IMR-90 (cell line): ENCODE results near the gene COL20A1. TPM values are rescaled to one million over a fixed set of nuclear protein-coding genes. Genes with fewer than 3 reads are reported as not detected.

ENCODE experiments used
- ATAC-seq: fragments of 200-7000 bp; cut with Tn5 transposase; 2 replicates; pipeline ENCODE4 v1.9.1; 2020; ENCODE audit warnings: low read depth, mild to moderate bottlenecking, moderate library complexity
- BruUV-seq: library from RNA; stranded (reverse); fragments of 400-500 nt; replicated peaks from 2 replicates; lab custom pipeline; 2021; lab: Mats Ljungman, UMichigan
- CTCF ChIA-PET: fragments of 300-600 bp; formaldehyde crosslinking; extraction: SDS; loops from one replicate; lab custom pipeline; 2021; ENCODE audit warnings: antibody characterized with exemption; lab: Yijun Ruan, JAX
- POLR2A ChIA-PET: fragments of 300-600 bp; sonication (Branson Sonifier 250); formaldehyde crosslinking; loops from one replicate; lab custom pipeline; 2022; ENCODE audit warnings: antibody characterized with exemption; ENCODE audit not compliant: unreplicated experiment; lab: Charles Lee
- DNase-seq: peaks from one replicate; pipeline ENCODE4 v3.0.0; 2013
- H2AFZ ChIP-seq: replicated peaks from 2 replicates; pipeline ENCODE3; 2013; ENCODE audit warnings: low read length, mild to moderate bottlenecking; ENCODE audit not compliant: poor library complexity
- H2AK5ac ChIP-seq: 2 replicates; pipeline ENCODE4 v1.6.1; 2013; ENCODE audit warnings: low read depth, low read length, inconsistent platforms
- H2AK9ac ChIP-seq: replicated peaks from 2 replicates; pipeline ENCODE3; 2013; ENCODE audit warnings: mild to moderate bottlenecking, low read depth, low read length, moderate library complexity; ENCODE audit not compliant: poor library complexity
- H2BK120ac ChIP-seq: 2 replicates; pipeline ENCODE4 v1.6.1; 2013; ENCODE audit warnings: low read depth, low read length, inconsistent platforms
- H2BK15ac ChIP-seq: 3 replicates; pipeline ENCODE4 v1.6.1; 2013; ENCODE audit warnings: low read depth, low read length, inconsistent platforms
- H2BK20ac ChIP-seq: 2 replicates; pipeline ENCODE4 v1.6.1; 2013; ENCODE audit warnings: low read depth, mild to moderate bottlenecking, inconsistent platforms, low read length, moderate library complexity
- H2BK5ac ChIP-seq: 2 replicates; pipeline ENCODE4 v1.6.1; 2013; ENCODE audit warnings: mild to moderate bottlenecking, low read depth, low read length, inconsistent platforms; ENCODE audit not compliant: poor library complexity, severe bottlenecking
- H3K14ac ChIP-seq: replicated peaks from 2 replicates; pipeline ENCODE4 v1.6.1; 2013; ENCODE audit warnings: low read depth, low read length, inconsistent platforms
- H3K18ac ChIP-seq: 2 replicates; pipeline ENCODE4 v1.6.1; 2013; ENCODE audit warnings: low read depth, low read length, control low read depth
- H3K23ac ChIP-seq: 2 replicates; pipeline ENCODE4 v1.6.1; 2013; ENCODE audit warnings: low read depth, low read length, inconsistent platforms
- H3K27ac ChIP-seq: 2 replicates; pipeline ENCODE4 v1.5.1; 2013; ENCODE audit warnings: mild to moderate bottlenecking, control low read depth, low read length; ENCODE audit not compliant: insufficient read depth
- H3K27me3 ChIP-seq: 2 replicates; pipeline ENCODE4 v1.6.1; 2013; ENCODE audit warnings: low read length; ENCODE audit not compliant: control insufficient read depth, insufficient read depth
- H3K36me3 ChIP-seq: 2 replicates; pipeline ENCODE4 v1.6.1; 2013; ENCODE audit warnings: low read length, mixed read lengths; ENCODE audit not compliant: control insufficient read depth, insufficient read depth
- H3K4ac ChIP-seq: 2 replicates; pipeline ENCODE4 v1.6.1; 2013; ENCODE audit warnings: low read depth, low read length, inconsistent platforms
- H3K4me1 ChIP-seq: 2 replicates; pipeline ENCODE4 v1.6.1; 2013; ENCODE audit warnings: low read length, mixed read lengths; ENCODE audit not compliant: control insufficient read depth, insufficient read depth
- H3K4me2 ChIP-seq: 2 replicates; pipeline ENCODE4 v1.6.1; 2013; ENCODE audit warnings: low read depth, mild to moderate bottlenecking, control low read depth, low read length, moderate library complexity
- H3K4me3 ChIP-seq: 2 replicates; pipeline ENCODE4 v1.5.1; 2013; ENCODE audit warnings: low read depth, mild to moderate bottlenecking, control low read depth, low read length, moderate library complexity; ENCODE audit not compliant: insufficient read depth
- H3K56ac ChIP-seq: 2 replicates; pipeline ENCODE4 v1.6.1; 2013; ENCODE audit warnings: low read length, inconsistent platforms; ENCODE audit not compliant: insufficient read depth; ENCODE audit errors: extremely low read depth
- H3K79me1 ChIP-seq, 2 experiments: 2 replicates each; pipeline ENCODE4 v1.6.1; 2013; ENCODE audit warnings: low read length in 2 of 2, inconsistent platforms in 1 of 2, low read depth in 1 of 2
- H3K9ac ChIP-seq: 2 replicates; pipeline ENCODE4 v1.6.1; 2013; ENCODE audit warnings: low read depth, low read length, control low read depth
- H3K9me1 ChIP-seq: 2 replicates; pipeline ENCODE4 v1.6.1; 2013; ENCODE audit warnings: low read length, inconsistent platforms; ENCODE audit not compliant: insufficient read depth
- H3K9me3 ChIP-seq: 2 replicates; pipeline ENCODE4 v1.6.1; 2013; ENCODE audit warnings: low read length; ENCODE audit not compliant: control insufficient read depth, insufficient read depth
- H4K20me1 ChIP-seq: 2 replicates; pipeline ENCODE4 v1.6.1; 2013; ENCODE audit warnings: low read length, inconsistent platforms; ENCODE audit not compliant: insufficient read depth
- H4K5ac ChIP-seq: 2 replicates; pipeline ENCODE4 v1.6.1; 2013; ENCODE audit warnings: mild to moderate bottlenecking, low read depth, low read length, control low read depth
- H4K8ac ChIP-seq, 2 experiments: 2 replicates each; pipeline ENCODE4 v1.6.1; 2013; ENCODE audit warnings: low read depth in 2 of 2, low read length in 2 of 2, control low read depth in 1 of 2, inconsistent platforms in 1 of 2
- H4K91ac ChIP-seq: 2 replicates; pipeline ENCODE4 v1.6.1; 2013; ENCODE audit warnings: low read depth, low read length, inconsistent platforms; ENCODE audit not compliant: insufficient read depth
- BHLHE40 ChIP-seq: fragments of 150-350 bp; IDR thresholded peaks from 2 replicates; pipeline ENCODE4 v1.6.1; 2016; ENCODE audit warnings: mild to moderate bottlenecking, low read depth, low read length
- CEBPB ChIP-seq: IDR thresholded peaks from 2 replicates; pipeline ENCODE4 v1.6.1; 2012; ENCODE audit warnings: low read depth, low read length, improper control_type of control experiment
- CHD1 ChIP-seq: IDR thresholded peaks from 2 replicates; pipeline ENCODE4 v1.6.1; 2012; ENCODE audit warnings: low read depth, low read length, improper control_type of control experiment
- CTCF ChIP-seq: conservative IDR thresholded peaks from 2 replicates; pipeline ENCODE4 v1.5.1; 2012; ENCODE audit warnings: mild to moderate bottlenecking, low read depth, low read length, improper control_type of control experiment
- ELK1 ChIP-seq: fragments of 150-350 bp; IDR thresholded peaks from 2 replicates; pipeline ENCODE4 v1.6.1; 2016; ENCODE audit warnings: low read depth, mild to moderate bottlenecking, low read length, moderate library complexity, borderline replicate concordance
- FOS ChIP-seq: fragments of 150-350 bp; IDR thresholded peaks from 2 replicates; pipeline ENCODE4 v1.6.1; 2016; ENCODE audit warnings: low read depth, low read length
- MAFK ChIP-seq: IDR thresholded peaks from 2 replicates; pipeline ENCODE4 v1.6.1; 2012; ENCODE audit warnings: low read depth, low read length, improper control_type of control experiment
- MAZ ChIP-seq: IDR thresholded peaks from 2 replicates; pipeline ENCODE4 v1.6.1; 2012; ENCODE audit warnings: low read depth, mild to moderate bottlenecking, low read length, improper control_type of control experiment, moderate library complexity, borderline replicate concordance
- MXI1 ChIP-seq: IDR thresholded peaks from 2 replicates; pipeline ENCODE4 v1.6.1; 2012; ENCODE audit warnings: low read depth, mild to moderate bottlenecking, low read length, moderate library complexity, borderline replicate concordance
- NFE2L2 ChIP-seq: fragments of 150-350 bp; IDR thresholded peaks from 2 replicates; pipeline ENCODE4 v1.6.1; 2016; ENCODE audit warnings: low read depth, mild to moderate bottlenecking, low read length
- POLR2A ChIP-seq: IDR thresholded peaks from 2 replicates; pipeline ENCODE4 v1.6.1; 2012; ENCODE audit warnings: mild to moderate bottlenecking, low read depth, low read length
- RAD21 ChIP-seq: IDR thresholded peaks from 2 replicates; pipeline ENCODE4 v1.6.1; 2012; ENCODE audit warnings: low read length, improper control_type of control experiment
- RCOR1 ChIP-seq: IDR thresholded peaks from 2 replicates; pipeline ENCODE4 v1.6.1; 2012; ENCODE audit warnings: mild to moderate bottlenecking, low read length, improper control_type of control experiment; ENCODE audit not compliant: insufficient replicate concordance
- RFX5 ChIP-seq: IDR thresholded peaks from 2 replicates; pipeline ENCODE4 v1.8.0; 2012; ENCODE audit warnings: low read depth, mild to moderate bottlenecking, low read length, moderate library complexity
- SMC3 ChIP-seq: fragments of 150-350 bp; IDR thresholded peaks from 2 replicates; pipeline ENCODE4 v1.6.1; 2016; ENCODE audit warnings: low read depth, mild to moderate bottlenecking, antibody characterized with exemption, low read length, moderate library complexity
- WGBS, 2 experiments: methylation state at CpG; one replicate each; pipeline versions ENCODE4 v1.1.5 to v1.1.7; 2013; ENCODE audit warnings: missing lambda C conversion rate in 2 of 2; ENCODE audit not compliant: insufficient read length in 1 of 2; ENCODE audit errors: extremely low coverage in 2 of 2; 5-methylcytosine and 5-hydroxymethylcytosine counted together
- dilution Hi-C: fragments of 300-500 bp; cut with HindIII; formaldehyde crosslinking; loops from one replicate; pipeline ENCODE4 v1.14.3; 2018; ENCODE audit warnings: low sequenced_read_pairs; ENCODE audit not compliant: unreplicated experiment
- in situ Hi-C: fragments of 300-500 bp; cut with MboI; formaldehyde crosslinking; loops from 3 replicates; pipeline ENCODE4 v1.14.3; 2019; ENCODE audit warnings: low sequenced_read_pairs, inconsistent platforms, mixed read lengths
- intact Hi-C: fragments of 100-400 bp; cut with micrococcal nuclease; formaldehyde crosslinking; loops from 2 replicates; pipeline ENCODE4 v1.10.0; 2022
- polyA plus RNA-seq, 3 experiments: library from polyadenylated mRNA; depleted of rRNA; stranded (reverse); fragments of >200 nt; gene quantifications; 2 replicates each; pipeline ENCODE4 v1.2.3, GENCODE V29; 2012; ENCODE audit warnings: low replicate concordance in 1 of 3
- total RNA-seq: library from RNA; depleted of rRNA; stranded (reverse); fragments of >200 nt; gene quantifications from 2 replicates; pipeline ENCODE4 v1.2.3, GENCODE V29; 2012
- TF ChIP-seq, protein P1 (sequence below): fragments of 150-350 bp; IDR thresholded peaks from 2 replicates; pipeline ENCODE4 v1.6.1; 2017; ENCODE audit warnings: mild to moderate bottlenecking, antibody characterized with exemption, low read length, low read depth

The COL20A1 gene
- total and polyA plus RNA-seq, 2 of the 4 experiments (the other 2 are of a cell fraction) = not detected

GRCh38 chr20:63355781-63356295, 62.9 kb downstream of the COL20A1 start:
- ChIA-PET CTCF (no interaction called here), POLR2A (no interaction called here)
- Histone ChIP-seq H3K56ac (no peak overlapping the region), H2BK120ac (no peak overlapping the region), H2BK20ac (no peak overlapping the region), H3K4me1 (no peaks in the 10 kb centered on the region), H3K4ac (no peak overlapping the region), H4K91ac (no peak overlapping the region), H4K20me1 (no peaks in the 10 kb centered on the region), H3K79me1 (no peaks in the 10 kb centered on the region), H3K9ac (no peak overlapping the region), H4K5ac (no peak overlapping the region), H3K14ac (no peak overlapping the region), H4K8ac (no peak overlapping the region), H2AK5ac (no peak overlapping the region), H2AFZ (no peak overlapping the region), H3K27me3 (peaks cover 15% of the 10 kb centered on the region), H3K4me2 (no peak overlapping the region), H3K23ac (no peak overlapping the region), H3K9me3 (no peaks in the 10 kb centered on the region; the same call in 1 of the 2 replicates), H3K36me3 (no peaks in the 10 kb centered on the region), H2AK9ac (no peak overlapping the region), H3K4me3 (no peak overlapping the region), H2BK15ac (no peak overlapping the region), H3K18ac (no peak overlapping the region), H3K9me1 (no peaks in the 10 kb centered on the region), H2BK5ac (no peak overlapping the region), H3K27ac (no peak overlapping the region)
- no TSS peak for BruUV-seq
- in situ Hi-C loops (no loop called here), intact Hi-C loops (no loop called here), dilution Hi-C loops (no loop called here)
- 88% methylated on average over 5 of the region's 11 CpGs; no CpG with 5 or more reads in 1 of the 2 experiments for WGBS, 2 experiments
- ATAC-seq (no peak), DNase-seq (no peak)
- TF ChIP-seq POLR2A (no peak), RFX5 (no peak), CEBPB (no peak), CHD1 (no peak), MAFK (no peak), RAD21 (no peak), CTCF (no peak), SMC3 (no peak), BHLHE40 (no peak), MXI1 (no peak), ELK1 (no peak), NFE2L2 (no peak), RCOR1 (no peak), MAZ (no peak), FOS (no peak)
- TF ChIP-seq, protein P1, sequence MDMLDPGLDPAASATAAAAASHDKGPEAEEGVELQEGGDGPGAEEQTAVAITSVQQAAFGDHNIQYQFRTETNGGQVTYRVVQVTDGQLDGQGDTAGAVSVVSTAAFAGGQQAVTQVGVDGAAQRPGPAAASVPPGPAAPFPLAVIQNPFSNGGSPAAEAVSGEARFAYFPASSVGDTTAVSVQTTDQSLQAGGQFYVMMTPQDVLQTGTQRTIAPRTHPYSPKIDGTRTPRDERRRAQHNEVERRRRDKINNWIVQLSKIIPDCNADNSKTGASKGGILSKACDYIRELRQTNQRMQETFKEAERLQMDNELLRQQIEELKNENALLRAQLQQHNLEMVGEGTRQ = no peak
